DOHH2 (cell line): ENCODE results near the gene PPIL1.

ENCODE experiments used
- H3F3A ChIP-seq: fragments of 200-600 bp; sonication (generic), shearing (Covaris generic); 2 replicates; pipeline ENCODE4 v1.6.0; 2016; ENCODE audit warnings: antibody characterized with exemption, mild to moderate bottlenecking; ENCODE audit not compliant: control insufficient read depth, insufficient read depth
- H3K27ac ChIP-seq: fragments of 200-600 bp; sonication (generic); 2 replicates; pipeline ENCODE4 v1.5.1; 2014; ENCODE audit warnings: low read depth, mild to moderate bottlenecking, low read length, moderate library complexity
- H3K27me3 ChIP-seq: fragments of 200-600 bp; sonication (generic); 2 replicates; pipeline ENCODE4 v1.6.1; 2014; ENCODE audit warnings: mild to moderate bottlenecking, low read length, mixed read lengths; ENCODE audit not compliant: control insufficient read depth
- H3K36me3 ChIP-seq: fragments of 200-600 bp; sonication (generic); 2 replicates; pipeline ENCODE4 v1.6.1; 2014; ENCODE audit warnings: mild to moderate bottlenecking, low read length, moderate library complexity, mixed read lengths; ENCODE audit not compliant: control insufficient read depth
- H3K4me1 ChIP-seq: fragments of 200-600 bp; sonication (generic); 2 replicates; pipeline ENCODE4 v1.6.1; 2014; ENCODE audit warnings: mild to moderate bottlenecking, low read length, mixed read lengths; ENCODE audit not compliant: control insufficient read depth
- H3K4me2 ChIP-seq: fragments of 200-600 bp; sonication (generic); 2 replicates; pipeline ENCODE4 v1.6.0; 2014; ENCODE audit warnings: mild to moderate bottlenecking, low read length, moderate library complexity
- H3K4me3 ChIP-seq: fragments of 200-600 bp; sonication (generic); 2 replicates; pipeline ENCODE4 v1.5.1; 2014; ENCODE audit warnings: mild to moderate bottlenecking, low read length, mixed read lengths
- H3K79me2 ChIP-seq: fragments of 200-600 bp; sonication (generic); 2 replicates; pipeline ENCODE4 v1.6.1; 2014; ENCODE audit warnings: mild to moderate bottlenecking, low read length, mixed read lengths; ENCODE audit not compliant: control insufficient read depth
- H3K9me2 ChIP-seq: fragments of 200-600 bp; sonication (generic); replicated peaks from 2 replicates; pipeline ENCODE4 v1.6.1; 2014; ENCODE audit warnings: mild to moderate bottlenecking, low read length, mixed read lengths; ENCODE audit not compliant: control insufficient read depth
- H3K9me3 ChIP-seq: fragments of 200-600 bp; sonication (generic); 2 replicates; pipeline ENCODE4 v1.6.1; 2014; ENCODE audit warnings: antibody characterized with exemption, low read length, mixed read lengths; ENCODE audit not compliant: control insufficient read depth, insufficient read depth
- H4K20me1 ChIP-seq: fragments of 200-600 bp; sonication (generic); 2 replicates; pipeline ENCODE4 v1.6.0; 2014; ENCODE audit warnings: low read depth, mild to moderate bottlenecking, antibody characterized with exemption, low read length, moderate library complexity; ENCODE audit not compliant: control insufficient read depth, insufficient read depth
- CTCF ChIP-seq: fragments of 200-600 bp; sonication (generic); IDR thresholded peaks from one replicate; pipeline ENCODE4 v1.5.1; 2014; ENCODE audit warnings: antibody characterized with exemption, mild to moderate bottlenecking, low read depth, low read length; ENCODE audit not compliant: poor library complexity, severe bottlenecking
- EZH2phosphoT487 ChIP-seq: fragments of 200-600 bp; sonication (generic); IDR thresholded peaks from 2 replicates; pipeline ENCODE4 v1.6.1; 2017; ENCODE audit warnings: borderline replicate concordance, mild to moderate bottlenecking, antibody characterized with exemption, low read length, moderate library complexity, mixed read lengths

PPIL1 gene

GRCh38 chr6:36809156-36809555, 65.4 kb downstream of the PPIL1 start:
- H3K79me2 ChIP-seq: no peaks in the 10 kb centered on the region
- H4K20me1 ChIP-seq: no peaks in the 10 kb centered on the region
- no peaks in the 10 kb centered on the region for H3K4me1 ChIP-seq
- H3K4me2 ChIP-seq: no peak overlapping the region
- H3K4me3 ChIP-seq: no peak overlapping the region
- H3K27ac ChIP-seq: no peak overlapping the region
- H3K36me3 ChIP-seq: no peaks in the 10 kb centered on the region
- H3K9me3 ChIP-seq: no peaks in the 10 kb centered on the region
- H3F3A ChIP-seq: no peaks in the 10 kb centered on the region
- TF ChIP-seq EZH2phosphoT487: no peak
- TF ChIP-seq CTCF: no peak
- H3K9me2 ChIP-seq: no peaks in the 10 kb centered on the region
- peaks cover 27% of the 10 kb centered on the region for H3K27me3 ChIP-seq

- H3K79me2 ChIP-seq: no peaks in the 10 kb centered on the region
- no peak overlapping the region for H3K4me3 ChIP-seq
- TF ChIP-seq EZH2phosphoT487 (no peak), CTCF (no peak)
- H3K4me2 ChIP-seq: no peak overlapping the region
- no peaks in the 10 kb centered on the region for H3K4me1 ChIP-seq
- no peaks in the 10 kb centered on the region for H3K9me3 ChIP-seq
- H3K27me3 ChIP-seq: peaks cover 27% of the 10 kb centered on the region
- no peaks in the 10 kb centered on the region for H3F3A ChIP-seq
- H4K20me1 ChIP-seq: no peaks in the 10 kb centered on the region
- no peak overlapping the region for H3K27ac ChIP-seq
- H3K9me2 ChIP-seq: no peaks in the 10 kb centered on the region
- no peaks in the 10 kb centered on the region for H3K36me3 ChIP-seq
These were observed 66.0 kb downstream of the PPIL1 start for GRCh38 chr6:36808634-36809033.

GRCh38 chr6:36807750-36808149, 66.9 kb downstream of the PPIL1 start:
- Histone ChIP-seq H3K9me3 (no peaks in the 10 kb centered on the region), H3K27me3 (peaks cover 24% of the 10 kb centered on the region), H3K4me1 (no peaks in the 10 kb centered on the region), H3K4me3 (no peak overlapping the region), H3K4me2 (no peak overlapping the region), H3F3A (no peaks in the 10 kb centered on the region), H3K9me2 (no peaks in the 10 kb centered on the region), H3K27ac (no peak overlapping the region), H4K20me1 (no peaks in the 10 kb centered on the region), H3K79me2 (no peaks in the 10 kb centered on the region), H3K36me3 (no peaks in the 10 kb centered on the region)
- no peak for TF ChIP-seq CTCF
- TF ChIP-seq EZH2phosphoT487: no peak

GRCh38 chr6:36807143-36807542, 67.5 kb downstream of the PPIL1 start:
- no peak overlapping the region for H3K4me2 ChIP-seq
- H3K4me3 ChIP-seq: no peak overlapping the region
- no peaks in the 10 kb centered on the region for H4K20me1 ChIP-seq
- H3F3A ChIP-seq: no peaks in the 10 kb centered on the region
- H3K27me3 ChIP-seq: peaks cover 21% of the 10 kb centered on the region
- H3K9me3 ChIP-seq: no peaks in the 10 kb centered on the region
- H3K27ac ChIP-seq: no peak overlapping the region
- TF ChIP-seq CTCF: no peak
- H3K9me2 ChIP-seq: no peaks in the 10 kb centered on the region
- H3K79me2 ChIP-seq: no peaks in the 10 kb centered on the region
- H3K36me3 ChIP-seq: no peaks in the 10 kb centered on the region
- no peaks in the 10 kb centered on the region for H3K4me1 ChIP-seq
